ENCODE data around the gene OAF.

DNA sequence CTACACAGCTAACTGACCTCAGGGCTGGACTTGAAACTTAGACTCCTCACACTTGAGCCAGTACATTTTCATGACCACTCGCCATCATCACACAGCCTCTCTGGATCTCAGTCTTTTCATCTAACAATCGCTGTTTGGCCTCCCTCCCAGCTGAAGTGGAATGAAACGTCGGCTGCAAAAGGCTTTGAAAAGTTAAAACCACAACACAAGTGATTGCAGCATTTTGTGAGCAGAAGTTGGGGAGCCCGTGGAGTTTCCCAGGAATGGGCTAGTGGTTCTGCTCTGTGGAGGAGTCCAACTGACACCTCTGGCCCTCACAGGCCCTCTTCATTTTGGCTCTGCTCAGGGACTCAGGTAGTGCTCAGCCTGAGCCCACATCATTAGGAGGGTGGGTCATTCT, 37.0 kb upstream of the OAF start:
- TF ChIP-seq, protein P1, sequence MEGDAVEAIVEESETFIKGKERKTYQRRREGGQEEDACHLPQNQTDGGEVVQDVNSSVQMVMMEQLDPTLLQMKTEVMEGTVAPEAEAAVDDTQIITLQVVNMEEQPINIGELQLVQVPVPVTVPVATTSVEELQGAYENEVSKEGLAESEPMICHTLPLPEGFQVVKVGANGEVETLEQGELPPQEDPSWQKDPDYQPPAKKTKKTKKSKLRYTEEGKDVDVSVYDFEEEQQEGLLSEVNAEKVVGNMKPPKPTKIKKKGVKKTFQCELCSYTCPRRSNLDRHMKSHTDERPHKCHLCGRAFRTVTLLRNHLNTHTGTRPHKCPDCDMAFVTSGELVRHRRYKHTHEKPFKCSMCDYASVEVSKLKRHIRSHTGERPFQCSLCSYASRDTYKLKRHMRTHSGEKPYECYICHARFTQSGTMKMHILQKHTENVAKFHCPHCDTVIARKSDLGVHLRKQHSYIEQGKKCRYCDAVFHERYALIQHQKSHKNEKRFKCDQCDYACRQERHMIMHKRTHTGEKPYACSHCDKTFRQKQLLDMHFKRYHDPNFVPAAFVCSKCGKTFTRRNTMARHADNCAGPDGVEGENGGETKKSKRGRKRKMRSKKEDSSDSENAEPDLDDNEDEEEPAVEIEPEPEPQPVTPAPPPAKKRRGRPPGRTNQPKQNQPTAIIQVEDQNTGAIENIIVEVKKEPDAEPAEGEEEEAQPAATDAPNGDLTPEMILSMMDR (IDR thresholded peaks at IDR 0.05 in 2 of 3, conservative IDR thresholded peaks at IDR 0.05 in 1 of 3; ENCODE audit: borderline replicate concordance in 1 of 3, insufficient read depth in 1 of 3, low read depth in 2 of 3, low read length in 2 of 3) = no peak
- TF ChIP-seq, protein P2, sequence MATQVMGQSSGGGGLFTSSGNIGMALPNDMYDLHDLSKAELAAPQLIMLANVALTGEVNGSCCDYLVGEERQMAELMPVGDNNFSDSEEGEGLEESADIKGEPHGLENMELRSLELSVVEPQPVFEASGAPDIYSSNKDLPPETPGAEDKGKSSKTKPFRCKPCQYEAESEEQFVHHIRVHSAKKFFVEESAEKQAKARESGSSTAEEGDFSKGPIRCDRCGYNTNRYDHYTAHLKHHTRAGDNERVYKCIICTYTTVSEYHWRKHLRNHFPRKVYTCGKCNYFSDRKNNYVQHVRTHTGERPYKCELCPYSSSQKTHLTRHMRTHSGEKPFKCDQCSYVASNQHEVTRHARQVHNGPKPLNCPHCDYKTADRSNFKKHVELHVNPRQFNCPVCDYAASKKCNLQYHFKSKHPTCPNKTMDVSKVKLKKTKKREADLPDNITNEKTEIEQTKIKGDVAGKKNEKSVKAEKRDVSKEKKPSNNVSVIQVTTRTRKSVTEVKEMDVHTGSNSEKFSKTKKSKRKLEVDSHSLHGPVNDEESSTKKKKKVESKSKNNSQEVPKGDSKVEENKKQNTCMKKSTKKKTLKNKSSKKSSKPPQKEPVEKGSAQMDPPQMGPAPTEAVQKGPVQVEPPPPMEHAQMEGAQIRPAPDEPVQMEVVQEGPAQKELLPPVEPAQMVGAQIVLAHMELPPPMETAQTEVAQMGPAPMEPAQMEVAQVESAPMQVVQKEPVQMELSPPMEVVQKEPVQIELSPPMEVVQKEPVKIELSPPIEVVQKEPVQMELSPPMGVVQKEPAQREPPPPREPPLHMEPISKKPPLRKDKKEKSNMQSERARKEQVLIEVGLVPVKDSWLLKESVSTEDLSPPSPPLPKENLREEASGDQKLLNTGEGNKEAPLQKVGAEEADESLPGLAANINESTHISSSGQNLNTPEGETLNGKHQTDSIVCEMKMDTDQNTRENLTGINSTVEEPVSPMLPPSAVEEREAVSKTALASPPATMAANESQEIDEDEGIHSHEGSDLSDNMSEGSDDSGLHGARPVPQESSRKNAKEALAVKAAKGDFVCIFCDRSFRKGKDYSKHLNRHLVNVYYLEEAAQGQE (IDR thresholded peaks at IDR 0.05; ENCODE audit: low read depth) = no peak
- TF ChIP-seq EZH2phosphoT487 (IDR thresholded peaks at IDR 0.05; ENCODE audit: borderline replicate concordance) (no peak), POLR2AphosphoS5 (IDR thresholded peaks at IDR 0.05; ENCODE audit: low read depth, low read length) (no peak), POLR2A (IDR thresholded peaks at IDR 0.05; ENCODE audit: borderline replicate concordance, extremely low read depth, insufficient read depth, insufficient read length) (no peak), EZH2 (IDR thresholded peaks at IDR 0.05) (no peak), ZFX (IDR thresholded peaks at IDR 0.05) (no peak), CEBPB (IDR thresholded peaks at IDR 0.05; ENCODE audit: low read depth) (no peak), YY1 (IDR thresholded peaks at IDR 0.05; ENCODE audit: extremely low read depth, insufficient replicate concordance, low read depth, low read length) (no peak), SIN3A (IDR thresholded peaks at IDR 0.05; ENCODE audit: low read depth) (no peak), EGR1 (IDR thresholded peaks at IDR 0.05; ENCODE audit: low read depth) (no peak)
- TF ChIP-seq, protein P3, sequence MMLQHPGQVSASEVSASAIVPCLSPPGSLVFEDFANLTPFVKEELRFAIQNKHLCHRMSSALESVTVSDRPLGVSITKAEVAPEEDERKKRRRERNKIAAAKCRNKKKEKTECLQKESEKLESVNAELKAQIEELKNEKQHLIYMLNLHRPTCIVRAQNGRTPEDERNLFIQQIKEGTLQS (IDR thresholded peaks at IDR 0.05) = no peak
- TF ChIP-seq, protein P4, sequence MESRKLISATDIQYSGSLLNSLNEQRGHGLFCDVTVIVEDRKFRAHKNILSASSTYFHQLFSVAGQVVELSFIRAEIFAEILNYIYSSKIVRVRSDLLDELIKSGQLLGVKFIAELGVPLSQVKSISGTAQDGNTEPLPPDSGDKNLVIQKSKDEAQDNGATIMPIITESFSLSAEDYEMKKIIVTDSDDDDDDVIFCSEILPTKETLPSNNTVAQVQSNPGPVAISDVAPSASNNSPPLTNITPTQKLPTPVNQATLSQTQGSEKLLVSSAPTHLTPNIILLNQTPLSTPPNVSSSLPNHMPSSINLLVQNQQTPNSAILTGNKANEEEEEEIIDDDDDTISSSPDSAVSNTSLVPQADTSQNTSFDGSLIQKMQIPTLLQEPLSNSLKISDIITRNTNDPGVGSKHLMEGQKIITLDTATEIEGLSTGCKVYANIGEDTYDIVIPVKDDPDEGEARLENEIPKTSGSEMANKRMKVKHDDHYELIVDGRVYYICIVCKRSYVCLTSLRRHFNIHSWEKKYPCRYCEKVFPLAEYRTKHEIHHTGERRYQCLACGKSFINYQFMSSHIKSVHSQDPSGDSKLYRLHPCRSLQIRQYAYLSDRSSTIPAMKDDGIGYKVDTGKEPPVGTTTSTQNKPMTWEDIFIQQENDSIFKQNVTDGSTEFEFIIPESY (IDR thresholded peaks at IDR 0.05; ENCODE audit: extremely low read depth, insufficient replicate concordance, low read length) = no peak

Measured in HCT116 (cell line).